ENCODE results near the gene ABCC12. TPM values are rescaled to one million over a fixed set of nuclear protein-coding genes. Genes with fewer than 3 reads are reported as not detected.

The ABCC12 gene
- total RNA-seq, 2 donors from 2014 or later, result not detected

- intact Hi-C loops (cut with DNase I, micrococcal nuclease), result no loop called here
- DNase-seq (no peak), ATAC-seq (no peak)
Observed at GRCh38 chr16:48140821-48141220, 15.0 kb downstream of the ABCC12 start.

- ATAC-seq, result no peak
- DNase-seq, result no peak
Observed at GRCh38 chr16:48139517-48139916, 16.3 kb downstream of the ABCC12 start.

DNA sequence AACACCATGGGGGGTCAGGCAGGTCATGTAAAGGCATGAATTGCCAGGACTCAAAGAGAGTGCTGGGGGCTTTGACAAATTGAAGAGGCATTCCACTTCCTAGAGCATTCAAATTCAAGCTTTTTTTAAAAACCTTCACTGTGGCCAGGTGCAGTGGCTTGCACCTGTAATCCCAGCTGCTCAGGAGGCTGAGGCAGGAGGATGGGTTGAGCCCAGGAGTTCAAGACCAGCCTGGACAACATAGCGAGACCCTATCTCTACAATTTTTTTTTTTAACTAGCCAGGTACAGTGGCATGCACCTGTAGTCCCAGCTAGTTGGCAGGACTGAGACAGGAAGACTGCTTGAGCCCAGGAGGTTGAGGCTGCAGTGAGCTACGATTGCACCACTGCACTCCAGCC lies 17.2 kb downstream of the ABCC12 start:
- intact Hi-C loops (cut with DNase I, micrococcal nuclease), result no loop called here
- no peak for ATAC-seq
- no peak for DNase-seq

More at GRCh38 chr16:48139517-48139916, 16.3 kb downstream of the ABCC12 start:
- intact Hi-C loops (cut with DNase I, micrococcal nuclease), result no loop called here

- intact Hi-C loops (cut with DNase I, micrococcal nuclease), result no loop called here
- no peak for ATAC-seq
- no peak for DNase-seq
Observed at GRCh38 chr16:48137822-48138221, 18.0 kb downstream of the ABCC12 start.

GRCh38 chr16:48136547-48137360 lies 19.0 kb downstream of the ABCC12 start:
- ATAC-seq (no peak), DNase-seq (no peak)
- intact Hi-C loops (cut with DNase I, micrococcal nuclease), result no loop called here

- ATAC-seq, result no peak
- no peak for DNase-seq
- intact Hi-C loops (cut with DNase I, micrococcal nuclease), result no loop called here
Observed at GRCh38 chr16:48133455-48134211, 22.2 kb downstream of the ABCC12 start.

DNA sequence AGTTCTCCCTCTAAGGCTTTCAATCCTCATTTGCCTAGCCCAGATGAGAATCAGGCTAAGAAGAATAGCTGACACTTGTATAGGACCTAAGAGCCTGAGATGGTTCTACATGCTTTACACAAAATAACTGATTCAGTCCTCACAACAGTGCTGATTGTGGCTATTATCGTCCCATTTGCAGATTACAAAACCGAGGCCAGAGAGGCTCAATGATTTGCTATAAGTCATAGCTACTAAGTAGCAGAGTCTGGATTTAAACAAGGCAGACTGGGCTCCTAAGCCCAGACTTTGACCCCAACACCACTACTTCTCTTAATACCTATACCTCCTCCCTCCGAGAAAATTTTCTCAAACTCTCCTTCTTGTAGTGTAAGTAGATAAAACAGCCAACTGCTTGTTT lies 23.1 kb downstream of the ABCC12 start:
- no peak for ATAC-seq
- intact Hi-C loops (cut with DNase I, micrococcal nuclease), result no loop called here
- DNase-seq, result no peak

GRCh38 chr16:48131201-48131935 lies 24.4 kb downstream of the ABCC12 start:
- ATAC-seq, result no peak
- DNase-seq, result no peak
- intact Hi-C loops (cut with DNase I, micrococcal nuclease), result no loop called here

- no peak for ATAC-seq
- intact Hi-C loops (cut with DNase I, micrococcal nuclease), result no loop called here
- DNase-seq, result no peak
Observed at GRCh38 chr16:48129926-48130325, 25.9 kb downstream of the ABCC12 start.

DNA sequence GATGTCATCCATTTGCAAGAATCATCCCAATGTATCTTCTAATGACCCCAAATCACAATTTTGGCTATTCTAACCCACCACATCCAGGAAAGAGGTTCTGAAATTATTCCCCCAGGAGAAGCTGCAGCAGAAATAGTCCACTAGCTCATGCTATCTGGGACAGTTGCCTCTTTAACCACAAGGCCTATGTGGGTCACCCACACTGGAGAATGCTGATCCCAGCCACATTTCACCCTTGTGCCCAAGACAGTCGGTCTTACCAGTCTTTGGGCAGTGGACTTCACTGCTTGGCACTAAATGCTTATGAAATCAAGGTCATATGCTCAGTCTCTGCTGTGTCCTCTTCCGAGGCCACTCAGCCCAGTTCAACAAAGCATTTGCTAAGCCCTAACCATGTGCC lies 27.0 kb downstream of the ABCC12 start:
- ATAC-seq, result no peak
- intact Hi-C loops (cut with DNase I, micrococcal nuclease), result no loop called here
- no peak for DNase-seq

DNA sequence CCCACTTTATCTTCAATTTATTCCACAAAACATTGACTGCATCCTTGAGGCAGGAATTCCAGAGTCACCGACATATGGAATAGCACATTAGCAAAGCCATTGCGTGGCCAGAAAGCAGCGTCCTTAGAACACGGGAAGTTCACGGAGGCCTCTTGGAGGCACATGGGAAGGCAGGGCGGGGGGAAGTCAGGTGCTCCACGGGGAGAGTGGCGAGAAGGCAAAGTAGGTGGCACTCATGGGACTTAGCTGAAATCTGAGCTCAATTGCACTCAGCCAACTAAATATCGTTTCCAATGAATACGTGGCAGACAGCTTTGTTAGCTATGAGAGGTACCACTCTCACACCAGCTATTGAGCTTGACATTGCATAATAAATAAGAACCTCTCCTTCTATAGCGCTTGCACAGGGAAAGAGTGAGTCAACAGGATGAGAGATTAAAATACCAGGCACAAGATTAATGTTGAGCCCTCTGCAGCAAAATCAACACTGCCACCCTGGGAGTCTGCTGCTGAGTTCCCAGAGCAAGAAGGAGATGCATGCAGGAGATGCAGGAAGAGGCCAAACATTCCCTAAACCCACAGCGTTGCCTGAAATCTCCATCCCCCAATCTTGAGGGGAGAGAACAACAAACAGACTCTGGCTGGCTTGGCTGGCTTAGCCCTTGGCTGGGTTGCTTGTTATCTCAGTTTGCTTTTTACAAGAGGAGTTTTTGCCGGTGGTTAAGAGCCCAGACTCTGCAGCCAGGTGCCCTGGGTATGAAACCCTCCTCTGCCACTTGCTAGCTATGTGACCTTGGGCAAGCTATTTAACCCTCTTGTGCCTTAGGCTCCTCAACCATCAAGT lies 28.8 kb downstream of the ABCC12 start:
- intact Hi-C loops (cut with DNase I, micrococcal nuclease), result no loop called here
- no peak for ATAC-seq
- no peak for DNase-seq

DNA sequence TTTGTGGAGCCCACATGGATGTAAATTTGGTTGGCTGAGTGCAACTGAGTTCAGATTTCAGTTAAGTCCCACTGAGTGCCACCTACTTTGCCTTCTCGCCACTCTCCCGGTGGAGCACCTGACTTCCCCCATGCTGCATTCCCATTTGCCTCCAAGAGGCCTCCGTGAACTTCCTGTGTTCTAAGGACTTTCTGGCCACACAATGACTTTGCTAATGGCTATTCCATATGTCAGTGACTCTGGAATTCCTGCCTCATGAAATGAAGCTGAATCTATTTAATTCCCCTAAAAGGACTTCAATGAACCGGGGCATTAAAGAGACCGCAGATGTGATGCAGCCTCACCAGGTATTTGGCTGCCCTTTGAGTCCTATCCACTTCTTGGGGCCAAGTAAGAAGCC lies 29.9 kb downstream of the ABCC12 start:
- intact Hi-C loops (cut with DNase I, micrococcal nuclease), result no loop called here
- no peak for DNase-seq
- ATAC-seq, result no peak

- ATAC-seq (no peak), DNase-seq (no peak)
- intact Hi-C loops (cut with DNase I, micrococcal nuclease), result no loop called here
Observed at GRCh38 chr16:48124266-48124665, 31.5 kb downstream of the ABCC12 start.

DNA sequence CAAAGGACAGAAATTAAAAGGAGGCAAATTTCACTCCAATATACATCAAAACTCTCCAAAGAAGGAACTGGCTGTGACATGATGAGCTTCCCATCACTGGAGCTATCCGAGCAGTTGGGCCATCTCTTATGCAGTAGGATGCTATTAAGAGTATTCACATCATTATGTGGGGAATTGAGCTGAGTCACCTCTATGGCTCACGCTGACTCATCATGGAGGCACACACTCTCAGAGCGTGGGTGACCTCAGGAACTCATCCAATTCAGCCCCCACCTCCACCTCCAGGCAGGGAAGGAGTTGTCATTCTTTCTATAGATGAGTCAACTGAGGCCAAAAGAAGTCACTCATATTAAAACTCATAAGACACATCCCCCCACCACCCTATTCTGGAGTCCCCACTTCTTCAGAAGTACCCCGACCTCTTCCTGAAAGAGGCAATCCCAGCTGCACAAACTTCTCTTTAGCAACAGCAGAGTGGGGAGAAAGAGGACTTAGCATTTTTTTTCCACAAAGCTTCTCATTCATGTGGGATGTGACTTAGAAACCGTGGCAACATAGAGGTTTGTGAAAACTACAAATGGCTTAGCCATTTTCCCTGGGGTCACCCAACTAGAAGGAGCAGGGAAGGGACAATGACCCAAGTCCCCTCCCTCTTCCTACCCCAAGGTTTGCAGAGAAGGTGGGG lies 32.5 kb downstream of the ABCC12 start:
- intact Hi-C loops (cut with DNase I, micrococcal nuclease), result no loop called here
- ATAC-seq (no peak), DNase-seq (no peak)

DNA sequence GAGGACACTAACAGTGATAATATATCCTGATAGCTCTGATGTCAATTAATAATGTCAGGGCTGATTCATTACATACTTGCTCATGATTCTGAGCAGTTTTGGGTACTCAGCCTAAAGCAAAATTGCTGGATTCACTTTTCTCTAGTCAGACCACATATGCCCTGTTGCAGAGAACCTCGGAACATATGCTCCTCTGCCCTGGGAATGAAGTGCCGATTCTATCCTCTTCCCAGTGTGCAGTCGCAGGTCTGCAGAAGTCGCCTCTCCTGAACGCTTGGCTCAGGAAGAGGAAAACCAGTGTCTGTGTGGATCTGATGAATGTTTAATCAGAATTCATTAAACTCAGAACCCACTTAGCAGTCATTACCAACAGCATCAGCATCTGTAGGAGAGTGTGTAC lies 34.5 kb downstream of the ABCC12 start:
- no peak for DNase-seq
- no peak for ATAC-seq

GRCh38 chr16:48118841-48119240 lies 37.0 kb downstream of the ABCC12 start:
- intact Hi-C loops (cut with DNase I, micrococcal nuclease), result no loop called here
- DNase-seq, result no peak
- no peak for ATAC-seq

More for the DNA sequence above, 34.5 kb downstream of the ABCC12 start:
- intact Hi-C loops (cut with DNase I, micrococcal nuclease), result no loop called here

GRCh38 chr16:48117217-48118105 lies 38.3 kb downstream of the ABCC12 start:
- peak in 1 of 2 donors; percentile 29 for DNase-seq
- intact Hi-C loops (cut with DNase I, micrococcal nuclease), result no loop called here
- ATAC-seq, result peak; percentile 36
